Esophagus mucosa (tissue), 1 donor: ENCODE measurements around the gene CLTB. TPM values are rescaled to one million over a fixed set of nuclear protein-coding genes. Genes with fewer than 3 reads are reported as not detected.

Experiments
- ATAC-seq: fragments of 200-7000 bp; cut with Tn5 transposase; one replicate; pipeline ENCODE4 v1.9.1; 2020
- total RNA-seq: library from RNA; stranded (reverse); gene quantifications from one replicate; pipeline ENCODE4 v1.2.4, GENCODE V29; 2023
- donor health status: DM: yes; HTN: yes; CAD: no.

The CLTB gene
- total RNA-seq, 1 donor from 2014 or later = 266 TPM

DNA sequence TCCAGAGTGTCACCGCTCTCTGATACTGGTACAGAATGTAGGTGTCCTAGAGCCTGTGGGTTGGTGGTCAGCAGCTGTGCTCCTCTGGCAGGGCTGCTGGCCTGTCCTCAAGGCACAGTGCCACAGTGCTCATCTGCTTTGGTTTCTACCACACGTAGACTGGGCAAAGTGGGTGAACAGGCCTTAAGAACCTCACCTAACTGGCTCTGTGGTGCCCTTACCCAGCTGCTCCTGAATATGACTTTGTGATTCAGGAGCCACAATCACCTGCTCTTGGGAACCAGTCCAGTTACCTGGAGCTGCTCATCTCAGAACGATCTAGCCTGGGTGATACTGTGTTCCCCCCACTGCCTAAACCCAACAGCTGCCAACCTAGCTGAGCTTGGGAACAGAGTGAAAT, 34.4 kb downstream of the CLTB start:
- ATAC-seq = peak; percentile 49

DNA sequence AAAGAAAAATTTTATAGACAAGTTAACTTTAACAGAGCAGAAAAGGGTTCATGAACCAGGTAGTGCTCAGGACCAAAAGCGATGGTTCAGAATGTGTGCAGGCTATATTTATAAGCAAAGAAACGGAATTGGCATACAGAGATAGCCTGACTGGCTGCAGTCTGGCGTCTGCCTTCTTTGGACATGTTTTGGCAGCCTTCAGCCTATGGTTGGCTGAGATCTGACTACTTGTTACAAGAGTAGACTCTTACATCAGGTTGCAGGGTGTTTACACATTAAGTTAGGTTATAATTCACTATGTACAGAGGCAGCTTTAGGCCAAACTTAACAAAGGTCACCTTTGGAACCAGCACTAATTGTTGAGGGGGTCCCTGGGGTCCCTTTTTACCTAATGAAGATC, 34.9 kb downstream of the CLTB start:
- ATAC-seq = no peak

DNA sequence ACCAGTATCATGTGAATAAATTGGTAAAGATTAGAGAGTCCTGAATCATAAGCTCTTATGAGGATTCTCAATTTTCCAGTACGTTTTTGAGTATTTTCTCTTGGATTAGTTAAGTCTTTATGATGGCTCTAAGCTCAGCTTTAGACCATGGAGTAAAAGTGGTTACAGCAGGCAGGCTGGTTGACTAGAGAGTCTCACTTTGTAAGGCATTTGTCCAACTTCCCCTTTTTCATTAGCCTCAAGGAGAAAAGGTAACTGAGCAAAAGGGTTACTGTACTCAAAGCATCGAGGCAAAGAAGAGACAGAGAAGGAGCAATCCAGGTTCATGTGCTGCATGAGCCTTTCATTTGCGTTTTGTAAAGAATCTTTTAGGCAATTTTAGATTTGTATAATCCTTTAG, 36.5 kb downstream of the CLTB start:
- ATAC-seq = no peak

DNA sequence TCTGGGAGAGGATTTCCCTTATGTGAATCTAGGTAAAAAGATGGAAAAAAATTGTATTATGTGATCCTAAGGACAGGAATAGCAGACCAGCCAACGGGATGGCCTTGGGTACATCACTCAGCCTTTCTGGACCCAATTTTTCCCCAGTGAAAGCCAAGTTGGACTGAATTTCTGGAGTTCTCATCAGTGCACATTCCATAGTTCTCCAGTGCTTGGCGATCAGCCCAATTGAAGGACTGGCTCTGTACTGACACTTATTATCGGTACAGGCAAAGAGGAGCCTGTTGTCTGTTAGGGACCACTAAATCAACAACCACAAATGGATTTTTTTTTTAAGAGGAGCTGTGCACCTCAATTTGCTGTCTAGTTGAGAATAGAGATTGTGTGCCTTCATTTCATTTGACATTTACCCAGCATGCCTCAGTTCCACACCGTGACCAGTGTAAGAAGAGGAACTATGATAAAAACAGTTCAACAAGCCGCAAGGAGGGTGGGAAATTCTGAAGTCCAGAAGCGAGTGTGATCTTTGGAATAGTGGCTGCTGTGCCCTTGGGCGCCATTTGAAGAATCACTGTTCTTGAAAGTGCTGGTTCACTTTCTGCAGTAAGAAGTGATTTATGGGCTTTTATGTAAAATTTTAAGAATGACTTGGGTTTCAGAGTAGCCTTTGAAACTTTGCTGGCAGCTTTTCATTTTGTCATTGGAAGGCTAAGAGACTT, 43.1 kb downstream of the CLTB start:
- no peak for ATAC-seq

DNA sequence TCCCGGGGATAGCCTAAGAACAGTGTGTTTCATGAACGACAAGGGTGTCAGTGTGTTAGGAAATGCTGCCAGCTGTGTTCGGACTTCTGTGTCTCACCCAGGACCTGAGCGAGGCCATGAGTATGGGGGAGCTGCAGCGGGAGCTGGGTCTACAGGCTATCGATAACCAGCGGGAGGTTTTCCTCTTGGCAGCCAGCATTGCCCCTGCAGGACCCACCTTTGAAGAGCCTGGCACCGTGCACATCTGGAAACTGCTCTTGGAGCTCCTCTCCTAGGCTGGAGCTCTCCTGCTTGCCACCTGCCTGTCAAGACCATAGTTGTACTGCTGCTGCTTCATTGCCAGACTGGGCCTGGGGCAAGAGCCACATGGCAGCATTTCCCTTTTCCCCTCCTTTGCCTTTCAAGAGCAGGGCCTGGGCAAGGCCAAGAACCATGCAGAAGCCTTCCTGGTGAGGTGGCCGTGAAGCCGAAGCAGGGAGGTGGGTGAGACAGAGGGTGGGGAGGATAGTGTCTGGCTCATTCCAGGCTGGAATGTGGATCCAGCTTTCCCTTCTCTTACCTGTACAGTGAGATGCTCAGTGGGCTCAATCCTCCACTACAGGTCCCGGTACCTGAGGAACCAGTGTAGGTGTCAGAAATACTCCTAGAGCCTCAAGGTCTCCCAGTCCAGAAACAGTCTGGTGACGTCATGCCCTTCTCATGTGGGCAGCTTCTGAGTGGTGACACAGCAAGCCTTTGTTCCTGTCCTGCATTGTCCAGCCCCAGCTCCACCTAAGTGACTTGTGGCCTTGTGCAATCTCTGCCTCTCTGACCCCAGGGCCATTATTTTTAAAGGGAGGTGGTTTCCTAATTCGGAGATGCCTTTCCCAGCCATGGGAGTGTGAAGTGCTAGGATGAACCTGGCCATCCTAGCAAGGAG, 44.5 kb downstream of the CLTB start:
- ATAC-seq = peak; percentile 69

DNA sequence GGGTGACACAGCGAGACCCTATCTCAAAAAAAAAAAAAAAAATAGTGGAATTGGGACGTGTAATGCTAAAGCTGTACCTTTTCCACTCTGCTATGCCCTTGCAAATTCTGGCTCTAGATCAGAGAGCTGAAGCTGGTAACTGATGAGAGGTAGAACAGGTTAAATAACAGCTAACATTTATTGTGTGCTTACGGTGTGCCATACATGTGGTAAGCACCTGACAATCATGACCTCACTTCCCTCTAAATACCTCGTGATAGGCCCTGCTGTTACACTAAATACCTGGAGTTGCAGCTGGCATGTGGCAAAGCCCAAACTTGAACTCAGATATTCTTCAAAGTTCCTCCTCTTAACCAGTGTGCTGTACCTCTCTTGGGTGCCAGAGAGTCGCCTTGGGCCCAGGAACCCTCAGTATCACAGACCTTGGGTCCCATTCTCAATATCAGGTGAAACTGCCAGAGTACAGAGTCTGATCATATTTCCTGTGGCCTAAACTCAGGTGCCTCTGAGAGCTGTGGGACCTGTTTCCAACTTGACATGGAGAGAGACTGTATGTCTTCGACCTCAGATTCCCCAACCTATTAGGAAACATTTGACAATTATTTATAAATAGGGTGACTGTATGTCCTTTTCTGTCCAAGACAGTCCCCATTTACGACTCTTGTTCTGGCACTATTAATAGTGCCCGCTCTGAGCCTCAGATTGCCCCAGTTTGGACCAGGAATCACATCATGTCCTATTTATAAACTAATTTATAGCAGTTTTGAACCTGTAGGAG, 46.2 kb downstream of the CLTB start:
- no peak for ATAC-seq

DNA sequence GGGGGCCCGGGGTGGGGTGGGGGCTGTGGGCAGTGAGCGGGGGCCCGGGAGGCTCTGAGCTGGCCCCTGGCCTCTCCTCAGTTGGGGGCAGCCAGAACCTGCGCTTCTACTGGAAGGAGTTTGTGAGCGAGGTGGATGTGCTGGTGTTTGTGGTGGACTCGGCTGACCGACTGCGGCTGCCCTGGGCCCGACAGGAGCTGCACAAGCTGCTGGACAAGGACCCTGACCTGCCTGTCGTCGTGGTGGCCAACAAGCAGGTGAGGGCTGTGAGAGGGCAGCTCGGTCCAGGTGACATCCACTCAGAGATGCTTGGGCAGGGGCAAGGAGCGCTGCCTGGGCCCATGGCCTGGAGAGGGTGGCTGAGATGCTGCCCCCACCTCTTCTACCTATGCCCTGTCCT, 47.6 kb downstream of the CLTB start:
- ATAC-seq = no peak

DNA sequence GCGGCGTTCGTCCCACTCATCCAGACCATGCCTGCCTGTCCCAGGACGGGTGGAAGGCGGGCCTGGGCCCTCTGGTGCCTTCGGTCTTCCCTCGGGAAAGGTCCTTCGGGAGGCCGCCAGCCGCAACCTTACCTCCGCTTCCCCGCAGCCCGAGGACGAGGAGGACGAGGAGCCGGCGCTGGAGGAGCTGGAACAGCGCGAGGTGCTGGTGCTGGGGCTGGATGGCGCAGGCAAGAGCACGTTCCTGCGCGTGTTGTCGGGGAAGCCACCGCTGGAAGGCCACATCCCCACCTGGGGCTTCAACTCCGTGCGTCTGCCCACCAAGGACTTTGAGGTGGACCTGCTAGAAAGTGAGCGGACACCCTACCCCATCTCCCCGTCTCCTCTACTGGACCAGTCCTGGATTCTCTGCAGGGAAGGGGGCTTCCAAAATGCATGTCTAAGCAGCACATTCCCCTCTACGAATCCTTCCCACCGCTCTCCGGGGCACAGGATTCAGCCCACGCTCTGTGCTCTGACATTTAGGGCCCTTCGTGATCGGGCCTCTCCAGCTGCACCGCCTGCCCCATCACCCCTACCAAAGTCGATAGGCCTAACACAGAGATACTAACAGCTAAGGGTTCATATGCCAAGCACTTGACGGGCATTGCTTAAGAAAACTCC, 50.0 kb downstream of the CLTB start:
- ATAC-seq = no peak

DNA sequence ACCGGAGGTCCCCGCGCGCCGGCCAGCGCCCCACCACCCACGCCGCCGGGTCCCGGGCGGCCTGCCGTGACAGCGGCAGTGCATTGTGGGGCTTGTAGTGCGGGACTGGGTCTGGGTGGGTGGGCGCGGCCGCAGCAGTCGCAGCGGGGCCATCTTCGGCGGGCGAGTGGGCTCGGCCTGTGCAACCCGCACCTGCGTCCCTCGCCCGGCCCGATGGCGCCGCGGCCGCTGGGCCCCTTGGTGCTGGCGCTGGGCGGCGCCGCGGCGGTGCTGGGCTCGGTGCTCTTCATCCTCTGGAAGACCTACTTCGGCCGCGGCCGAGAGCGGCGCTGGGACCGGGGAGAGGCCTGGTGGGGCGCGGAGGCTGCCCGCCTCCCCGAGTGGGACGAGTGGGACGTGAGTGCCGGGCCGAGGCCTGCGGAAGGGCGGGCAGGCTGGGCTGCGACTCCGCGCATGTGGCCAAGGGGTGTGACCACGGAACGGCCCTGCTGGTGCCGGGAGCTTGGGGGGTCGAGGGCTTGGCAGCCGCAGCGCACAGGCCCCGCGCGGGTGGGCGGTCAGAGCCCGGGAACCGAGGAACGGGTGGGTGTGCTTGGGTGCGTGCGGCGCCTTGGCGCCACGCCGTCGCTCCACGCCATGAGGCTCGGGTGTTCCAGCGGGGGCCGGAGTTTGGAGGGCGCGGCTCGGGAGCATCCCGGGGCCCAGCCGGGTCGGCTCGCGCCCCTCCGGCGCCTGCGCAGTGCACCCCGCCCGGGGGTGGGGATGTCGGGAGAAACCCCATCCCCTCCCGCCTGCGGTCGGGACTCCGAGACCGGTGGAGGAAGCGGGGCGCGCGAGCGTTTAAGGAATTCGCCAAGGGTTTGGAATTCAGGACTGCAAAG, 50.7 kb downstream of the CLTB start, which contains the start of gene ARL10:
ARL10 (plus strand) TSS at position 137 of the 881 bp plus-strand sequence; CDS start at position 214, 77 bp downstream.
- ATAC-seq = peak; percentile 44

DNA sequence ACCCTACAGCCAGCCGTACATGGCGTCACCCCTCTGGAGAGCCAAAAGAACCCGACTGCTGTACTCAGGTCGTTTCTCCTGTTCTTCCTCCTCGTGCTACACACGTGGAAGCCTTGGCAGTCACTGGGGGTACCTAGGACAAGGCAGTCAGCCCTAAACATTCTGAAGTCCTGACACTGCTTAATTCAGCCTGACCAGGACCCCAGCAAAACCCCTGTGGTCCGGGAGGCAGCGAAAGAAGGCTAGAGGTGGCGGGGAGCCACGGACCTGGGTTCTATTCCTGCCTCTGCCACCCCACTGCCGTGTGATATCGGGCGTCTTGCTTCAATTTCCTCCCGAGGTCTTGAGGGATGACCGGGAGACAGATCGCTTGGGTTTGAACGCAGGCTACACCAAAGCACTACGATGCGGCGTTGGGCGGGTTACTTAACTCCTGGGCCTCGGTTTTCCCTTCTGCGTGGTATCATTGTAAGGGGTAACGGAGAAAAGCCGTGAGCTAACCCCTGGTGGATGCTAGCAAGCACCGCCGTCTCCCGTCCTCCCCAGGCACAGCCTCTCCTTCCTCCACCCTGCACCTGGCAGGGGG, 51.5 kb downstream of the CLTB start:
- ATAC-seq = no peak

DNA sequence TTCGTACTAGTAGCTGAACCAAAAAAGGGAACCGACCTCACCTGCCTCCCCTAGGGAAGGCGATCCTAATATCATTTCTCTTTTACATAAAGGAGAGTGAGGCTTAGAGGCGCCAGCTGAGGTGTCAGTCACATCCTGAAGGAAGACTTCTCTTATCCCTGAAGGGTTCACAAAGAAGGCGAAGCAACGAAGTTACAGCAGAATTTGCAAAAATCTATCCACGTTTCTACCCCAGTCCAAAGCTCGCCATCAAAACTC, 54.2 kb downstream of the CLTB start:
- no peak for ATAC-seq

DNA sequence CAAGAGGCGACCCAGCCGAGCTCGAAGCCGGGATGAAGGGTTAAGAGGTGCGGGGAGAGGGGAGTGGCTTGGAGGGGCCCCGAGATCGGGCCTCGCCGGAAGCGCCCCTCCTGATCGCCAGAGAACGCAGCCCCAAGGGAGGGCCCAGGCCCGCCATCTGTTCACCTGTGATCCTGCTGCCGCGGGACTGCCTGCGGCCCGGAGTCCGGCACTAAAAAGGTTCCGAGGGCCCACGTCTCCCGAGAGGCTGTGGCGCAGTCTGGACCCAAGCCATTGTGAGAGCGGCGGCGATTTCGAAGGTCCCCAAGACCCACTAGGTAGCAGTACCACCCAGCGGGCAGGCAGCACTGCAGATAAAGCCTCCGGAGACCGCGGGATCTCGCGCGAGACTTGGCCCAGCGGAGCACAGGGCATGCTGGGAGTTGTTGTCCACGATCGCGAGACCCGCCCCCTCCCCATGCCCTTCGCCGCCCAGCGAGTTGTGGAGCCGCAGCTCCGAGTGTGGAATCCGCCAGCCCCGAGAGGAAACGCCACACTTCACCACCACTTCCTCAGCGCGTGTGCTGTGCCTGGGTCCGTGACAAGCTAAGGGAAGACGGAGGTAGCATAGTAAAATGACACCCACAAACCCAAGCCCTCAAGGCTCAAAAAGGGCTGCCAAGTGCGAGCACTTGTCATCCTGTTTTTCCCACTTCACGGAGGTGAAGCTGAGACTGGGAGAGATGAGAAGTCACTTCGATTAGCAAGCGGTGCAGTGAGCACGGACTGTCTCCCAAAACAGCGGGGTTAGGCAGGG, 54.7 kb downstream of the CLTB start, which contains the start of gene KIAA1191:
KIAA1191 (minus strand) TSS at position 328 of the 796 bp plus-strand sequence. CDS start 2,256 bp downstream, outside the sequence.
- peak; percentile 93 for ATAC-seq

DNA sequence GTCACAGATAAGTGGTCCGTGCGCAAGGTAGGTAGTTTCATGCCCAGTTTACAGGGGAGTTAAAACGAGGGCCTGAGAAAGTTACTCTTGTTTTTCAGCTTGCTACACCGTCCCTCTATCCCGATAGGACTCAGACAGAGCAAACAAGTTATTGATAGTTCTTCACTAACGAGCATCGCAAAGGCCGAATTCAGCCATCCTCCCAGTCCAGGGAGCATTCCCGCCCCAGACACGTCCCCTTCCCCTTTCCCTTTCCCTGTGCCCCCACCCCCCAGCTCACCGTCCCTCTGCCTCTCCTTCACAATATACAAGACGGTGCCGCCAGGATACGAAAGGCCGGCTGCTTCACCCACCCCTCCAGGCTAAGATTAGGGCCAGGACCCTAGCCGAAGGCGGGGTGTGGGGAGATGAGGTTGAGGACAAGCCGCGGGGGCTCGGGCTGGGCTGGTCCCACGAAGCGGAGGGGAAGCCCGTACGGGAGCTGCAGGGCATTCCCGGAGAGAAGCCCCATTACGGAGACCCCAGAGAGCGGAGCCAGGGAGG, 55.4 kb downstream of the CLTB start:
- peak; percentile 3 for ATAC-seq

DNA sequence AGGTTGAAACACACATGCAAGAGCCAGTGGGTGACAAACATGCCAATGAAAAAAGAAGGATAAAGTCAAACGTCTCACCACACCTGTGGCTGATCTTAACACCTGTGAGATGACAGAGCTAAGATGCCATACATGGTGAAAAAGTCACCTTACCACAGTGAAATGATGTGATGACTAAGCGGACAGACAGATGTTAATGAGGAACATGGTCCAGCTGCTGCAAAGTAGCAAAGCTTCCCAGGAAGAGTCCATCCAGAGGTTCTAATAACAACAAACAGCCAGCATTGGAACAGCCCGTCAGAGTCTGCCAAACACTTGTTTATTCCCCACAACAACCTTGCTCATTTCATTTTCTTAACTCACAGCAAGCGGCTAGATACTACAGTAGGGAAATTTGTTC, 56.7 kb downstream of the CLTB start:
- no peak for ATAC-seq

DNA sequence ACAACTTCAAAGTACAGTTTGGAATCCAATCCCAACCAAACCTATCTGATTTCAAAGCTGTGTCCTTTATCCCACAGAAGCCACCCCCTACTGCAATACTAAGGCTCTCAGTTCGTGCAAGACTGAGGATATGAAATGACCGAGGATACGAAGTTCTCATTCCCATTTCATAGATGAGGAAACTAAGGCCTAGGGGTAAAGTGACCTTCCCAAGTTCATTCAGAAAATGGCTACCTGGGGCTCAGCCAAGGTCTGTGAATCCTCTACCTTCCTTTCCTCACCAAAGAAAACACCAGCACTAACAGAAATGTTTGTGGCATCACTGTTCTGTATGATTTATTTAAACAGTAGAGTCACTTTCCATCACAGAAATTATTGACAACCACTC, 60.2 kb downstream of the CLTB start:
- ATAC-seq = no peak

DNA sequence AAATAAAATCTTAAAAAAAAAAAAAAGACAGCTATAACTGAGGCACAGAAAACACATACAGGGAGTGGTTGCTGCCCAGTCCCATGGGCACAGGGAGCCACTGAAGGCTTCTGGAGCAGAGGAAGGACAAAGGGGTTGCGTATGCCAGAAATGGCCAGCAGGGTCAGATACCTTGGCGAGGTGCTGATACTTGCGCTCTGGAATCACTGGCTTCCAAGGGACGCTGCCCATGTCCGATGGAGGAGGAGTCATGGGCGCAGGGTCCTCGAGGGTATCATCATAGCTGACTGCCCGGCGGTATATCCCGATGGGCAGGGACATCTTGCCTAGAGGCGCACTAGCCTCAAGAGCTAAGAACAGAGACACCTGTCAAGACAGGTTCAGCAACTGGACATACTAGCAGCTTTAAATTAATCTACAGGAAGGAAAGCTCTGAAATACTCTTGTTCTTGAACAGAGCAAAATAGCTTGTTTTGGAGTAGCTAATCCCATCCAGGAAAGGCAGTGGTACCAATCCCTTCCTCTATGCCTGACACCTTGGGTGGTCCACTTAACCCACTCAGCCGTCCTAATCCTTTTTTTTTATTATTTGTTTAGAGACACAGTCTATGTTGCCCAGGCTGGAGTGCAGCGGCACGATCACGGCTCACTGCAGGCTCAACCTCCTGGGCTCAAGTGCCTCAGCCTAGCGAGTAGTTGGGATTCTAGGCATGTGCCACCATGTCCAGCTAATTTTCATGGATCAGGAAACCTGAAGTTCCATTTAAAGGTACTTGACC, 60.8 kb downstream of the CLTB start:
- peak; percentile 48 for ATAC-seq

DNA sequence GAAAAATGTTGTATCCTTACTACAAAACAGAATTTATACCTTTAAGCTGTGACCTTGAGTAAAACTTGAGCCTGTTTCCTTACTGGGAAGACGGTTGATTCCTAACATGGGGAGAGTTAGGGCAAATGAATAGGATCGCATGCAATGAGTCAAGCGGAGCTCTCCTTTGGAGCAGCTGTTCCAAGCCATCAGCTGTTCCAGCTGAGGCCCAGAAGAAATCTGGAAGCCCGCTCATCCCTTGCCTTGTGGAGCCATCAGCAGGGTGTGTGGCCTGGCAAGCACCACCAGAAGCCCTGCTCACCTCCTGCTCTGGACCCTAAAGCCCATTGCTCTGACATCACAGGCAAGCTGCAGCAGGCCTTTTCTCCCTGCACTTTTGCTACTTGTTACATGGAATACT, 62.8 kb downstream of the CLTB start:
- ATAC-seq = no peak

DNA sequence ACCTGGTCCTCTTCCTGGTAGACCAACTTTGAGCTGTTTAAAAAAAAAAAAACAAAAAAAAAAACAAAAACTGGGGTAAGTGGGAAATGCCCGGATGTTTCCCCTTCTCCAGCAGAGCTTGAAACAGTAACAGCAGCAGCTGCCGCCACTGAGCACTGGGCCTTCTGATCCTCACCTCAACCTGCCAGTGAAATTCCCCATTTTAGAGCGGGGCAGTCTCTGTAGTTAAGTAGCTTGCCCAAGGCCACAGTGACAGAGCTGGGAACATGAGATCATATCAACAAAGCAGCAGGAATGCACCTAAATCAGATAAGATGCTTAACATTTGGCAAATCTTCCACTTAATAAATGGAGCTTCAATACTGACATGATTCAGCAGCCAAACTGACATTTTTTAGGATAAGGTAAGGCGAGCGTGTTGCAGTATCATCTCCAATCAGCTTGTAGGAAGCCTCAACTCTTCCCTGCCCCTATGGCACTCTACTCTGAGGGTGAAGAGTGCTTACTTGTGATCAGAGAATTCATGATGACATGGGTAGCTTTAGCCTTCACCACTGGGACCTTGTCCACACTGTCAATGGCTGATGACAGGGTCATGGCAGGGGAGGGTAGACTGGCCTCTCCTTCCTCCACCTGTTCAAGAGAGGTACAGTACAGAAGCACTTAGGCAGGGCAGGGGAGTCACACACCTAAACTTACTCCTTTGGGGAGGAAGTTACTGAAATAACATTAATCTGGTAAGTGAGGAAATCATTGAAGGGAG, 64.0 kb downstream of the CLTB start:
- no peak for ATAC-seq
